GM21360 (cell line): ENCODE data around the gene MPC1.
"Not testable (repeated sequence)": the region's sequence is repeated elsewhere in the genome, so short reads cannot be mapped to it uniquely, and the experiment has no call there.

Experiments
- ATAC-seq: cut with Tn5 transposase; IDR thresholded peaks from one replicate; pipeline ENCODE4 v1.9.1; 2021; ENCODE audit warnings: mild to moderate bottlenecking, moderate library complexity; ENCODE audit not compliant: unreplicated experiment

Gene MPC1

GRCh38 chr6:166408936-166409755 is 26.4 kb upstream of the MPC1 start:
- ATAC-seq: no peak

GRCh38 chr6:166406197-166406596 is 23.5 kb upstream of the MPC1 start:
- ATAC-seq: no peak

GRCh38 chr6:166405386-166405785 is 22.6 kb upstream of the MPC1 start:
- no peak for ATAC-seq

- ATAC-seq: no peak
These were observed 20.0 kb upstream of the MPC1 start for GRCh38 chr6:166402582-166403277.

- peak; percentile 82 for ATAC-seq
These were observed 18.0 kb upstream of the MPC1 start for GRCh38 chr6:166400649-166401250.

GRCh38 chr6:166400181-166400580 is 17.4 kb upstream of the MPC1 start:
- ATAC-seq: no peak

GRCh38 chr6:166398348-166398747 is 15.6 kb upstream of the MPC1 start:
- no peak for ATAC-seq

- no peak for ATAC-seq
These were observed 15.1 kb upstream of the MPC1 start for GRCh38 chr6:166397849-166398248.

- no peak for ATAC-seq
These were observed 13.0 kb upstream of the MPC1 start for GRCh38 chr6:166395778-166396177.

- ATAC-seq: no peak
These were observed 12.6 kb upstream of the MPC1 start for GRCh38 chr6:166395351-166395750.

GRCh38 chr6:166394036-166394892 is 11.5 kb upstream of the MPC1 start:
- ATAC-seq: no peak

- no peak for ATAC-seq
These were observed 10.7 kb upstream of the MPC1 start for GRCh38 chr6:166393535-166393823.

- ATAC-seq: not testable (repeated sequence)
These were observed 10.2 kb upstream of the MPC1 start for GRCh38 chr6:166392755-166393534.

GRCh38 chr6:166389119-166389518 is 6.4 kb upstream of the MPC1 start:
- no peak for ATAC-seq

GRCh38 chr6:166388290-166389004 is 5.7 kb upstream of the MPC1 start:
- no peak for ATAC-seq

GRCh38 chr6:166387642-166388289 is 5.0 kb upstream of the MPC1 start:
- ATAC-seq: no peak

- ATAC-seq: not testable (repeated sequence)
These were observed 4.4 kb upstream of the MPC1 start for GRCh38 chr6:166387098-166387497.

- no peak for ATAC-seq
These were observed 3.4 kb upstream of the MPC1 start for GRCh38 chr6:166386111-166386510.

GRCh38 chr6:166383802-166384363 is 1.1 kb upstream of the MPC1 start:
- ATAC-seq: not testable (repeated sequence)
